Heart left ventricle (tissue), 16 donors: Measurements from ENCODE around the gene ELP1. TPM values are rescaled to one million over a fixed set of nuclear protein-coding genes. Genes with fewer than 3 reads are reported as not detected.
A peak's percentile ranks its signal among the peaks of the same experiment; 100 is the strongest.

Source experiments
- ATAC-seq, 4 donors: fragments of 200-7000 bp; cut with Tn5 transposase; one replicate each; pipeline ENCODE4 v1.9.1; 2020 to 2022; ENCODE audit warnings: moderate library complexity in 4 of 4, mild to moderate bottlenecking in 3 of 4, moderate number of reproducible peaks in 1 of 4
- DNase-seq, 5 donors: peaks; one replicate each; pipeline ENCODE4 v3.0.0-alpha.2; 2020
- H3K27ac ChIP-seq, 12 donors: fragments of 200-600 bp; sonication (generic) in 4 of 12; one replicate each; pipeline versions ENCODE4 v1.5.0 to v1.8.0; 2016 to 2022; ENCODE audit warnings: mild to moderate bottlenecking in 2 of 12
- H3K27me3 ChIP-seq, 9 donors: fragments of 200-600 bp; sonication (generic) in 2 of 9; one replicate each; pipeline versions ENCODE4 v1.5.1 to v1.8.0; 2016 to 2022; ENCODE audit warnings: mild to moderate bottlenecking in 3 of 9
- H3K36me3 ChIP-seq, 9 donors: fragments of 200-600 bp; sonication (generic) in 2 of 9; one replicate each; pipeline versions ENCODE4 v1.5.0 to v1.8.0; 2018 to 2022; ENCODE audit warnings: mild to moderate bottlenecking in 2 of 9
- H3K4me1 ChIP-seq, 12 donors: fragments of 200-600 bp; sonication (generic) in 4 of 12; one replicate each; pipeline versions ENCODE4 v1.5.0 to v1.8.0; 2016 to 2022; ENCODE audit warnings: mild to moderate bottlenecking in 3 of 12
- H3K4me3 ChIP-seq, 12 donors: fragments of 200-600 bp; sonication (generic) in 4 of 12; one replicate each; pipeline versions ENCODE4 v1.5.0 to v1.8.0; 2017 to 2022; ENCODE audit warnings: mild to moderate bottlenecking in 9 of 12, moderate library complexity in 4 of 12
- H3K9me3 ChIP-seq, 12 donors: fragments of 200-600 bp; sonication (generic) in 4 of 12; one replicate each; pipeline versions ENCODE4 v1.5.0 to v1.8.0; 2016 to 2022; ENCODE audit warnings: mild to moderate bottlenecking in 1 of 12
- POLR2A ChIP-seq, 2 donors: fragments of 450-650 bp; IDR thresholded peaks; one replicate each; pipeline ENCODE4 v1.6.1; 2017; ENCODE audit warnings: antibody characterized with exemption in 2 of 2, mild to moderate bottlenecking in 2 of 2, moderate library complexity in 2 of 2
- WGBS, 4 donors: extraction: QIAGEN DNeasy Blood & Tissue Kit in 2 of 4; methylation state at CpG; one replicate each; pipeline versions ENCODE4 v1.1.5 to v1.1.7; 2013 to 2018; 5-methylcytosine and 5-hydroxymethylcytosine counted together
- intact Hi-C, 10 donors: fragments of 100-400 bp; cut with DNase I; formaldehyde crosslinking; loops; one replicate each; pipeline versions ENCODE4 v1.11.1 to v1.14.2; 2022
- polyA plus RNA-seq, 2 donors: library from polyadenylated mRNA; stranded (reverse); fragments of 200-250 nt; gene quantifications; one replicate each; pipeline ENCODE4 v1.2.3, GENCODE V29; 2013
- total RNA-seq, 9 donors: library from RNA; depleted of rRNA in 2 of 9; stranded (reverse); fragments of >200 nt in 2 of 9; fragmentation: NEBNext Ultra II Directional in 3 of 9; extraction: Animal tissue kit (Norgen Biotek cat#: 25700) in 3 of 9; gene quantifications; one replicate each; pipeline versions ENCODE4 v1.1.0 to v1.2.4, GENCODE V29; 2016 to 2023
- TF ChIP-seq, protein P1 (sequence below), 12 donors: fragments of 200-600 bp; sonication (generic) in 4 of 12; IDR thresholded peaks; one replicate each; pipeline versions ENCODE4 v1.5.0 to v1.8.0; 2018 to 2022; ENCODE audit warnings: antibody characterized with exemption in 12 of 12, mild to moderate bottlenecking in 5 of 12
- donor health status: ischemic (EF 13 %, LVEDD 7.1; RV severe dilation, severe dysfunction).
- donor health status: healthy with polysubstance abuse.
- donor health status: DM: no; HTN: yes; CAD: no.
- donor health status: DM: no; HTN: no; CAD: no.
- donor health status: ischemic (EF 25% LVEDD 6.9; RV normal size, moderate dysfunction).
- donor health status: ischemic (EF 25% LVEDD 5.7; RV mildly dilated, moderate dysfunction).
- donor health status: healthy.
- donor health status: DM: yes; HTN: yes; CAD: no.
- donor health status: ischemic (EF 35%, LVEDD 5.7; RV mildly dilated, moderate dysfunction).
- donor health status: nonischemic (EF 11% LVEDD 7.7; RV severe dilation, severe dysfunction).
- donor health status: DM: yes; HTN: yes; CAD: no.
- donor health status: PGD.
- donor health status: ischemic (EF 29% LVEDD 5.4; RV normal size, mild dysfunction).
- donor health status: nonischemic (EF 23%, LVEDD 6.1; RV moderate dilation, normal function).

Gene ELP1
- total and polyA plus RNA-seq, 11 donors = 7.8 to 32.0 (median 20.5) TPM

- intact Hi-C loops = no loop called here
- H3K4me1 ChIP-seq = peaks cover 0 to 52% (median 25%) of the 10 kb centered on the region in 12 donors
- peak in 2 of 5 donors; percentile 17 to 54 for DNase-seq
These were observed 34.0 kb upstream of the ELP1 start for GRCh38 chr9:108967916-108968315.

DNA sequence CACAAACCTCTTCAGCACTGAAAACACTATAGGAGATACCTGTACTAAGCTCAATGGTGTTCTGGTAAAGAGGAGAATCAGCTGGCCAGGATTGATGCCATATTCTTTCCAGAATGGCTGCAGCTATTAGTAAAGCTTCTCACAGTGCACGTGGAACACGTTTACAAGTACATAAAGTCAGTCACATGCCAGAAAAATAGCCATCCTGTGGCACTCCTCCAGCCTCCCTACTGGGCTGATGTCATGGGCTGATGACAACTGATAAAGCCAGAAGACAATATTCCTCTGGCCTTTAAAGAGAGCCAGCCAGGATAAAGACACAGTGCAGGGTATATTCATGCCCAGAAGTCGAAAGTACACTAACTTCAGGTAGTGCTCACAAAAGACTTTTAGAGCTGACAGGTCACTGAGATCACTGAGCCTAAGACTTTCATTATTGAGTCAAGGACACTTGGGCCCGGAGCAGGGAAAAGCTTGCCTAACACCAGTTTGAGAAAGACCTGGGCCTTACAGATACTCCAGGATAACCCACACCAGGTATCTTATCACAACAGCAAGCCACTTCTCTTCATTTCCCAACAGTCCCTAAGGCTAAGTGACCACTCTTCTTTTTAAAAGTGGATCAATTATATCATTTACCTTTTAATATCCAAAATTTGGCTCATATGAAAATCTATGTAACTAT lies 29.7 kb upstream of the ELP1 start:
- ATAC-seq = peak; percentile 39 to 82 (median 66)
- no peaks in the 10 kb centered on the region for H3K27me3 ChIP-seq
- TF ChIP-seq POLR2A (IDR thresholded peaks at IDR 0.05) = no peak
- intact Hi-C loops = loop anchor here in 1 of 10 donors (5.0 kb wide), 1 partner anchor 49 kb away; the partner anchor contains the start of gene CTNNAL1
- H3K27ac ChIP-seq = peak overlapping the region in 11 of 12 donors; percentile 5 to 72 (median 46)
- peaks cover 0 to 31% (median 4%) of the 10 kb centered on the region in 9 donors for H3K36me3 ChIP-seq
- H3K4me3 ChIP-seq = no peak overlapping the region
- DNase-seq = peak in 3 of 5 donors; percentile 31 to 69 (median 40)
- H3K4me1 ChIP-seq = peaks cover 0 to 46% (median 19%) of the 10 kb centered on the region in 12 donors
- 30 to 42% (median 33%) methylated on average over 4 of the region's 4 CpGs for WGBS, 4 donors
- no peaks in the 10 kb centered on the region for H3K9me3 ChIP-seq

More at GRCh38 chr9:108967916-108968315, 34.0 kb upstream of the ELP1 start:
- Histone ChIP-seq H3K9me3 (no peaks in the 10 kb centered on the region), H3K36me3 (peaks cover 0 to 42% (median 0%) of the 10 kb centered on the region in 9 donors), H3K27me3 (no peaks in the 10 kb centered on the region), H3K4me3 (no peak overlapping the region), H3K27ac (peak overlapping the region; percentile 22 to 87 (median 60))
- TF ChIP-seq POLR2A (IDR thresholded peaks at IDR 0.05) = no peak
- TF ChIP-seq, protein P1, sequence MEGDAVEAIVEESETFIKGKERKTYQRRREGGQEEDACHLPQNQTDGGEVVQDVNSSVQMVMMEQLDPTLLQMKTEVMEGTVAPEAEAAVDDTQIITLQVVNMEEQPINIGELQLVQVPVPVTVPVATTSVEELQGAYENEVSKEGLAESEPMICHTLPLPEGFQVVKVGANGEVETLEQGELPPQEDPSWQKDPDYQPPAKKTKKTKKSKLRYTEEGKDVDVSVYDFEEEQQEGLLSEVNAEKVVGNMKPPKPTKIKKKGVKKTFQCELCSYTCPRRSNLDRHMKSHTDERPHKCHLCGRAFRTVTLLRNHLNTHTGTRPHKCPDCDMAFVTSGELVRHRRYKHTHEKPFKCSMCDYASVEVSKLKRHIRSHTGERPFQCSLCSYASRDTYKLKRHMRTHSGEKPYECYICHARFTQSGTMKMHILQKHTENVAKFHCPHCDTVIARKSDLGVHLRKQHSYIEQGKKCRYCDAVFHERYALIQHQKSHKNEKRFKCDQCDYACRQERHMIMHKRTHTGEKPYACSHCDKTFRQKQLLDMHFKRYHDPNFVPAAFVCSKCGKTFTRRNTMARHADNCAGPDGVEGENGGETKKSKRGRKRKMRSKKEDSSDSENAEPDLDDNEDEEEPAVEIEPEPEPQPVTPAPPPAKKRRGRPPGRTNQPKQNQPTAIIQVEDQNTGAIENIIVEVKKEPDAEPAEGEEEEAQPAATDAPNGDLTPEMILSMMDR (IDR thresholded peaks at IDR 0.05) = peak in 1 of 12 donors; percentile 22
- peak; percentile 78 to 88 (median 85) for ATAC-seq

GRCh38 chr9:108961151-108961550 lies 27.2 kb upstream of the ELP1 start:
- intact Hi-C loops = loop anchor here in 1 of 10 donors (5.0 kb wide), 1 partner anchor 51 kb away; the partner anchor contains the start of gene CTNNAL1
- Histone ChIP-seq H3K4me1 (peaks cover 0 to 29% (median 8%) of the 10 kb centered on the region in 12 donors), H3K36me3 (peaks cover 0 to 31% (median 4%) of the 10 kb centered on the region in 9 donors), H3K27ac (peak overlapping the region in 2 of 12 donors; percentile 17 to 19), H3K4me3 (no peak overlapping the region), H3K9me3 (no peaks in the 10 kb centered on the region), H3K27me3 (no peaks in the 10 kb centered on the region)
- DNase-seq (no peak), ATAC-seq (no peak)
- WGBS, 4 donors = 81 to 94% (median 86%) methylated on average over 2 of the region's 2 CpGs
- TF ChIP-seq POLR2A (IDR thresholded peaks at IDR 0.05) = no peak
- TF ChIP-seq, protein P1 (IDR thresholded peaks at IDR 0.05) = no peak

- DNase-seq = no peak
- 64 to 72% (median 67%) methylated on average over 6 of the region's 6 CpGs for WGBS, 4 donors
- no peak for TF ChIP-seq POLR2A (IDR thresholded peaks at IDR 0.05)
- TF ChIP-seq, protein P1 (IDR thresholded peaks at IDR 0.05) = no peak
- no peaks in the 10 kb centered on the region for H3K9me3 ChIP-seq
- peaks cover 0 to 32% (median 8%) of the 10 kb centered on the region in 12 donors for H3K4me1 ChIP-seq
- no peak overlapping the region for H3K4me3 ChIP-seq
- H3K27me3 ChIP-seq = no peaks in the 10 kb centered on the region
- intact Hi-C loops = loop anchor here in 1 of 10 donors (5.0 kb wide), 1 partner anchor 52 kb away; the partner anchor contains the start of gene CTNNAL1
- H3K27ac ChIP-seq = peak overlapping the region in 1 of 12 donors; percentile 25
- H3K36me3 ChIP-seq = peaks cover 0 to 28% (median 4%) of the 10 kb centered on the region in 9 donors
- no peak for ATAC-seq
These were observed 26.4 kb upstream of the ELP1 start for GRCh38 chr9:108960331-108960730.
